NCI-H524 treated with DMSO at 0.1 percent for 48 hours (cell line): ENCODE results near the gene PSORS1C1.
"Not testable (repeated sequence)": the region's sequence is repeated elsewhere in the genome, so short reads cannot be mapped to it uniquely, and the experiment has no call there.

Experiments used
- DNase-seq: peaks from one replicate; lab custom pipeline; 2025; lab: John Stamatoyannopoulos, UW

The PSORS1C1 gene, protein sequence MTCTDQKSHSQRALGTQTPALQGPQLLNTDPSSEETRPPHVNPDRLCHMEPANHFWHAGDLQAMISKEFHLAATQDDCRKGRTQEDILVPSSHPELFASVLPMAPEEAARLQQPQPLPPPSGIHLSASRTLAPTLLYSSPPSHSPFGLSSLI

DNA sequence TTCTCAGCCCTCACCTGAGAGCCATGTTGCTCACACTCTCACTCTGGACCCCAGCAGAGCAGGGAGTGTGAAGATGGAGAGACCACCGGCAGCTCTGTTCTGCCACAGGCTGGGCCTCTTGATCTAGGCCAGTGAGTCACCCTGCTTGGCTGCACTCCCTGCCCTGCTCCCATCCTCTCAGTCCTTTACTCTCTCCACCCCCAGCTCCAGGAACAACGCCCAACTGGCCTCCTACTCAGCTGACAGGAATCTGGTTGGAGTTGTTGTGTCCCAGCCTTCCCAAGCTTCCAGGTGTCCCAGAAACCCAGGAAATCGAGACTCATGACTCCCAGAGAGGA lies at the start of gene PSORS1C1:
Gene PSORS1C1 (plus strand): TSS at position 260 of the 338 bp plus-strand sequence. CDS start 14,833 bp downstream, outside the sequence.
- no peak for DNase-seq

GRCh38 chr6:31065556-31065955 lies 49.0 kb upstream of the PSORS1C1 start:
- DNase-seq = no peak

DNA sequence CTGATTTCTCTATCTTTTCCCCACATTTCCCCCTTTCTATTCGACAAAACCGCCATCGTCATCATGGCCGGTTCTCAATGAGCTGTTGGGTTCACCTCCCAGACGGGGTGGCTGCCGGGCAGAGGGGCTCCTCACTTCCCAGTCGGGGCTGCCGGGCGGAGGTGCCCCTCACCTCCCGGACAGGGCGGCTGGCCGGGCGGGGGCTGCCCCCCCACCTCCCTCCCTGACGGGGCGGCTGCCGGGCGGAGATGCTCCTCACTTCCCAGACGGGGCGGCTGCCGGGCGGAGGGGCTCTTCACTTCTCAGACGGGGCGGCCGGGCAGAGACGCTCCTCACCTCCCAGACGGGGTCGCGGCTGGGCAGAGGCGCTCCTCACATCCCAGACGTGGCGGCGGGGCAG lies 47.6 kb upstream of the PSORS1C1 start:
- DNase-seq = not testable (repeated sequence)

GRCh38 chr6:31067891-31068668 lies 46.5 kb upstream of the PSORS1C1 start:
- DNase-seq = not testable (repeated sequence)

- no peak for DNase-seq
Measured at GRCh38 chr6:31068669-31069340, 45.8 kb upstream of the PSORS1C1 start.

DNA sequence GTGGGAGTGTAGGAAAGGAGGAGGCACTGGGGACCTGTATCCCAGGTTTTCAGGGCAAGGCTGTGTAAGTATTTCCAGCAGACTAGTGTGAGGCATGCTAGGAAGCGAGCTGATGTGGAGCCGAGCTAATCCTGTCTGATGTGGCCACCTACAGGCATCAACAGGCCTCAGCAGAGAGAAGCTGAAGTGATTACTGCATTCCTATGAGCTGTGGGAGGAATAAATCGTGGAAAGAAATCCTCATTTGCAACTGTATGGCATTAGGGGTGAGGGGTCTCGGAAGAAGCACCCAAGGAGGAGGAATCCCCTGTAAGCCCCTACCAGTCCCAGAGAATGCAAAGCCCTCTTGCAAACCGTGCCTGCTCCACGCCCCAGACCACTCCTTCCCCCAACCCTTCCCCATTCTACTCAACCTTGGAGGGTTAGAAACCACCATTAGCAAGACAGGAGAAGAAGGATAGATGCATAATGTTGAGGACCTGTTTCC lies 43.8 kb upstream of the PSORS1C1 start:
- DNase-seq = no peak

DNA sequence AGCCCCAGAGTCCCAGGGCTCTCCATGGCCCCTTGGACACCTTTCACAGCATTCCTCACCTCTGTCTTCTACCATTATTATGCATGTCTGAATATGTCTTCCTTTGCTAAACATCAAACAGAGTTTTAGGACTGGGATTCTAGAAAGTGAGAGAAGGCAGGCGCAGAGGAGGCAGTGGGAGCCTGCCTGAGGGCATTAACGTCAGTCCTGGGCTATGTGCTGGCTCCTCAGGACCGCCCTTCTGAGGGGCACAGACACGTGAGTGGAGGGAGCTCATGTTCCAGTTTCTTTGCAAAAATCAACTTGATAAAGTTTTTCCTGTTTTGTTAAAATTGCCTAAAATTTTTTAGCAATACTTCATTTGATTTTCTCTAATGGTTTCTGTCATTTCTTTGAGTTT lies 40.2 kb upstream of the PSORS1C1 start:
- no peak for DNase-seq

DNA sequence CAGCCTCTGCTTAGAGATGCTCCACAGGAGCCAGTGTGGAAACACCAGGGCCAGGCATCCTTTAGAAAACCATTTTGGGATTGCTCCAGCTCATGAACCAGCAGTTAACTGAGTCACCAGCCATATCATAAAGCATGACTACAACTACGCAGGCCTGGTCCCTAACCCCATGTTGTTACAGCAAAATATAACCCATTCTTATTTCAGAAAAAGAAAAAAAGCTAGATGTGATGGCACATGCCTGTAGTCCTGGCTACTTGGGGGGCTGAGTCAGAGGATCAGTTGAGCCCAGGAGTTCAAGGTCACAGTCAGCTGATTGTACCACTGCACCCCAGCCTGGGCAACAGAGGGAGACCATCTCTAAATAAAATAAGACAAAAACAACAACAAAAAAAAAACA lies 39.1 kb upstream of the PSORS1C1 start:
- no peak for DNase-seq

GRCh38 chr6:31076611-31077010 lies 38.0 kb upstream of the PSORS1C1 start:
- DNase-seq = no peak

DNA sequence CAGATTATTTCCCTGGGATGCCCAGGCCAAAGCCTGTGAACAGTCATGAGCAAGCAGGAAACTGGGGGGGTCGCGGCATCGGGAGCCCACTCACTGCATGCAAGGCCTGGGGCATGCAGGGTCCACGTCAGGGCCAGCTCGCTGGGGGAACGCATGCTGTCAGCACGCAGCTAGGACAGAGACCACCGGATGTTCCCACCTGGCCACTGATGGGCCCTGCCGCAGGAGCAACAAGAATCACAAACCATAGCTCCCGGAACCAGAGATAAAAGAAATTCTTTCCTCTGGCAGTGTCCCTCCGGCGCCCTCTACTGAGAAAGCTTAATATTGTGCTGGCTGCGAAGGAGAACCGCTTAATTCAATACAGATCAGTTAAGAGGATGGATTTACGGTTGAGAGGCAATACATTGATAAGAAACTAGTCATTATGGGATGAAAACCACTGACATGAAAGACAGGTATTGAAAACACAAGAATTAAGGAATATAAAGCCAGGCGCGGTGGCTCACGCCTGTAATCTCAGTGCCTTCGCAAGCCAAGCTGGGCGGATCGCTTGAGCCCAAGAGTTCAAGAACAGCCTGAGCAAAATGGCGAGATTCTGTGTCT lies 34.8 kb upstream of the PSORS1C1 start:
- no peak for DNase-seq

DNA sequence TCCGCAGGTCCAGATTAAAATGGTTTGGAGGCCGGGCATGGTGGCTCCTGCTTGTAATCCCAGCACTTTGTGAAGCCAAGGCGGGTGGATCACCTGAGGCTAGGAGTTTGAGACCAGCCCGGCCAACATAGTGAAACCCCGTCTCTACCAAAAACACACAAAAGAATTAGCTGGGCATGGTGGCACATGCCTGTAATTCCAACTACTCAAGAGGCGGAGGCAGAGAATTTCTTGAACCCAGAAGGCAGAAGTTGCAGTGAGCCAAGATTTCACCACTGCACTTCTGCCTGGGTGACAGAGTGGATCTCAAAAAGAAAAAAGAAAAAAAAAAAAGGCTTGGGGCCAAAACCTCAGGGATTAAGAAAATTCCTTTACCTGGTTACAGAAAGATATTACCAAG lies 32.7 kb upstream of the PSORS1C1 start:
- no peak for DNase-seq

- peak; percentile 73 for DNase-seq
Measured at GRCh38 chr6:31083742-31084354, 30.8 kb upstream of the PSORS1C1 start.

- no peak for DNase-seq
Measured at GRCh38 chr6:31086788-31087440, 27.7 kb upstream of the PSORS1C1 start.

DNA sequence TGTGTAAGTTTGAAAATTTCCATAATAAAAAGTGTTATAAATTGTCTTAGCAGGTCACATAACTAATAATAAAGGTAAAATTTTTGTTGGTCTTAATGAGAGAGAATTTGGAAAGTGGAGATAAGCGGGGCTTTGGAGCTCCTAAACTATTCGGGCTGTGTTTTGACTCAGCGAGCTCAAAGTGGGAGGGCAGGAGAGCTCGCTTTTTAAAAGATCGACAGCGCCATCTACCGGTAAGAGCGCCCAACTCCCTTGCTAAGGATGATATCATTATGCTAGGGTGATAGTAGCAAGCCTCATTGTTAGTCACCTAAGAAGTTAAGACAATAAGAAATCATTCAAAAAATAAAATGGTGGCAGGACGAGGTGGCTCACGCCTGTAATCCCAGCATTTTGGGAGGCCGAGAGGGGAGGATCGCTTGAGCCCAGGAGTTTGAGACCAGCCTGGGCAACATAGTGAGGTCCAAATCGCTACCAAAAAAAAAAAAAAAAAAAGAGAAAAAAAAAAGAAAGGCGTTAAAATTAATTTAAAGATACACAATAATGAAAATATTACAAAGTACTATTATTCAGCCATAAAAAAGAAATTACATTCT lies 27.0 kb upstream of the PSORS1C1 start:
- no peak for DNase-seq

DNA sequence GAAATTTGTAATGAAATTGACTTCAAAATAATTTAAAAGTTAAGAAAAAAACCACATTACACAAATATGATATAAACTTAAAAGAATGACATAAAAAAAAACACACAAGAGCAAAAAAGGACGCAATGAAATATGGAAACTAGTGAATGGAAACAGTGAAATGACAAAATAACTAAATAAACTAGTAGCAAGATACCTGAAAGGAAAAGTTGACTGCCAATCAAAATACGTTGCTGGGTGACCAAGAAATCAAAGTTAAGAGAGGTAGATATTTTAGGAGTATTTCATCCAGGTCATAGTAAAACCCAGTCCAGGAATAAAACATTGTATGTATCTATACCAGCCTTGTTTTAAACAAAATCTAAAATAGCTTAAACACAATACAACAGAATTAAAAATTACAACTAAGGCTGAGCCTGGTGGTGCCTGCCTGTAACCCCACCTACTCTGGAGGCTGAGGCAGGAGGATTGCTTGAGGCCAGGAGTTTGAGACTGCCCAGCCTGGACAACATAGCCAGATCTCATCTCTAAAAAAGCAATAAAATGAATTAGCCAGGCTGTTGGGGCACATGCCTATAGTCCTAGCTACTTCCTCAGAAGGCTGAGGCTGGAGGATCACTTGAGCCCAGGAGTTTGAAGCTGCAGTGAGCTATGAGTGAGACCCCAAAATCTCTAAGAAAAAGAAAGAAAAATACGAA lies 24.2 kb upstream of the PSORS1C1 start:
- DNase-seq = no peak

DNA sequence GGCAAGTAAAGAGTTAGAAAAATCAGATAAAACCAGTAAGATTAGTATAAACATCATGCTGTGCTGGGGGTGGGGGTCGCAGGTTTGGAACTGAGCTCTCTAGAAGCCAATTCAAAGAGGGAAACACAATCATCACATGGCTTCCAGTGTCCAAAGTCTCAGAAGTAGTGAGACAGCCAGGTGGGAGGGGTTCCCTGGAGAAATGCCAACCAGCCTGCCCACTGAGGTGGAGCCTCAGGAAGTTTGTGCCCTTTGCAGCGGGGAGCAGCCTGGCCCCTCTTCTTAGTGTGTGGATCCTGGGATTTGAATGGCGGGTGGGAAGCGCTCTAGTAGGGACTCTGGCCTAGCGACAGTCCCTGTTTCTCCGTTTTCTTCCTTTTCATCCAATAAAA lies 23.6 kb upstream of the PSORS1C1 start:
- DNase-seq = no peak

DNA sequence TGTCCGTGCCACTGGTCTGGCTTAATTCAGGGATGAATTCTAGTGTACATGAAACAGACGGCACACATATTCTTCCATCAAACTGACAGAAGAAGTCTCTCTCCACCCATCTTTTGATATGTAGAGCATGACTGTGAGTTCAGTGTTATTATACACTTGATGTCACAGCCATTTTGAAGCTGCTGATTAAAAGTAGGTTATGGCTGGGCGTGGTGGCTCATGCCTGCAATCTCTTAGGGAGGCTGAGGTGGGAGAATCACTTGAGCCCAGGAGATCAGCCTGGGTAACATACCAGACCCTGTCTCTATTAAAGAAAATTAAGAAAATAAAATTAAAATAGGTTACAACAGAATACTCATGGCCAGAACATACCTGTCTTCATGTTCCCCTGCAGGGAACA lies 22.9 kb upstream of the PSORS1C1 start:
- DNase-seq = no peak

DNA sequence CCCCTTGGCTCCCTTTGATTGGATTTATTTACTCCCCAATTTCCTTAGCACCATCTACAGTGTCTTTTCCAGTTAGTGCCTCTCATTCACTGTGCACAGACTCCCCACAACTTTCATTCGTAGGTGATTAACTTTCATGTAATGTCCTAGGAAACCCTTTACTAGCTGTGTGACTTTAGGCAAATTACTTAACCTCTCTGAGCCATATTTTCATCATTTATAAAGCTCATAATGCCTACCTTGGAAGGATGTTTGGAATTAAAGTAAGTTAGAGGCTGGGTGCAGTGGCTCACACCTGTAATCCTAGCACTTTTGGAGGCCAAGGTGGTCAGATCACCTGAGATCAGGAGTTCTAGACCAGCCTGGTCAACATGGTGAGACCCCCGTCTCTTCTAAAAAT lies 22.4 kb upstream of the PSORS1C1 start:
- no peak for DNase-seq

DNA sequence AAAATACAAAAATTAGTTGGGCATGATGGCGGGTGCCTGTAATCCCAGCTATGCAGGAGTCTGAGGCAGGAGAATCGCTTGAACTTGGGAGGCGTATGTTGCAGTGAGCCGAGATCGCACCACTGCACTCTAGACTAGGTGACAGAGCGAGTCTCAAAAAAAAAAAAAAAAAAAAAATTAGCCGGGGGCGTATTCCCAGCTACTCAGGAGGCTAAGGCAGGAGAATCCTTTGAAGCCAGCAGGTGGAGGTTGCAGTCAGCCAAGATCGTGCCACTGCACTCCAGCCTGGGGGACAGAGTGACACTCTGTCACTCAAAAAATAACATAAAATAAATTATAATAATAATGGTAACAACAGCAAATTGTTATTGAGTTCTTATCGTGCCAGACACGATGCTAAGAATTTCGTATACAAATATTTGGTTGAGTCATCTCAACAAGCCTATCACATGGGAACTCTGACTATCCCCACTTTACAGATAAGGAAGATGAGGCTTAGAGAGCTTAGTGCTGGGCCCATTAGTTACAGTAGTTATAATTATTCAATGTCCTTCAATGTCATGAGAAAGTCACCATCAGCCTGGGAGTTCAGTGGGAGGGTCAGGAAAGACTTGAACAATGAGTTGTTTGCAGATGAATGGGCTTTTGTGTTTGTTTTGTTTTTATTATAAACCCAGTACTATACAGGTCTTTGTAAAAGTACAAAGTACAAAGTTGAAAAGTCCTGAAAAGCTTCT lies 21.7 kb upstream of the PSORS1C1 start:
- no peak for DNase-seq

GRCh38 chr6:31094389-31094881 lies 20.2 kb upstream of the PSORS1C1 start:
- no peak for DNase-seq
